SK-N-SH (cell line): ENCODE data around the gene FAM217A. TPM values are rescaled to one million over a fixed set of nuclear protein-coding genes. Genes with fewer than 3 reads are reported as not detected.

ENCODE experiments used
- CTCF ChIA-PET: fragments of 300-600, 350-600 bp; formaldehyde crosslinking; extraction: SDS; loops from one replicate; lab custom pipeline; 2021; lab: Yijun Ruan, JAX
- POLR2A ChIA-PET: fragments of 350-600 bp; sonication (Branson Sonifier 250); formaldehyde crosslinking; extraction: SDS; loops from one replicate; lab custom pipeline; 2020; ENCODE audit warnings: antibody characterized with exemption, inconsistent platforms; lab: Yijun Ruan, JAX
- DNase-seq: peaks from one replicate; pipeline ENCODE4 v3.0.0; 2012
- H2AFZ ChIP-seq: fragments of 200-600 bp; sonication (generic); 2 replicates; pipeline ENCODE4 v1.8.1; 2016; ENCODE audit warnings: antibody characterized with exemption, mild to moderate bottlenecking, low read depth
- H3F3A ChIP-seq: fragments of 200-600 bp; sonication (generic); replicated peaks from 2 replicates; pipeline ENCODE3; 2016; ENCODE audit warnings: antibody characterized with exemption, mild to moderate bottlenecking; ENCODE audit not compliant: insufficient read depth
- H3K27ac ChIP-seq, 2 experiments: fragments of 200-500 bp in 1 of 2; fragments of 200-600 bp in 1 of 2; sonication (Bioruptor generic) in 1 of 2; sonication (generic), shearing (Covaris generic) in 1 of 2; 2 replicates each; pipeline versions ENCODE4 v1.5.1 to v1.6.1; 2014 to 2016; ENCODE audit warnings: low read depth in 2 of 2, inconsistent platforms in 1 of 2, low read length in 1 of 2, mild to moderate bottlenecking in 1 of 2, mixed read lengths in 1 of 2
- H3K27me3 ChIP-seq: fragments of 200-600 bp; sonication (generic), shearing (Covaris generic); 2 replicates; pipeline ENCODE4 v1.6.1; 2016; ENCODE audit warnings: mixed run types; ENCODE audit not compliant: insufficient read depth
- H3K36me3 ChIP-seq, 2 experiments: fragments of 200-500 bp in 1 of 2; fragments of 200-600 bp in 1 of 2; sonication (Bioruptor generic) in 1 of 2; sonication (generic) in 1 of 2; replicated peaks in 1 of 2; 2 replicates each; pipeline versions ENCODE3 to v1.5.1; 2014 to 2016; ENCODE audit warnings: low read length in 1 of 2, mild to moderate bottlenecking in 1 of 2; ENCODE audit not compliant: insufficient read depth in 2 of 2, control insufficient read depth in 1 of 2
- H3K4me1 ChIP-seq, 2 experiments: fragments of 200-500 bp in 1 of 2; fragments of 200-600 bp in 1 of 2; sonication (Bioruptor generic) in 1 of 2; sonication (generic), shearing (Covaris generic) in 1 of 2; 2 replicates each; pipeline versions ENCODE4 v1.5.1 to v1.6.1; 2014 to 2016; ENCODE audit warnings: low read depth in 1 of 2, low read length in 1 of 2, mixed run types in 1 of 2; ENCODE audit not compliant: insufficient read depth in 2 of 2, control insufficient read depth in 1 of 2
- H3K4me2 ChIP-seq: fragments of 200-600 bp; sonication (generic), shearing (Covaris generic); 2 replicates; pipeline ENCODE4 v1.6.1; 2017; ENCODE audit warnings: mixed run types
- H3K4me3 ChIP-seq, 2 experiments: fragments of 200-500 bp in 1 of 2; fragments of 200-600 bp in 1 of 2; sonication (Bioruptor generic) in 1 of 2; sonication (generic), shearing (Covaris generic) in 1 of 2; 2 replicates each; pipeline versions ENCODE4 v1.5.1 to v1.8.1; 2014 to 2016; ENCODE audit warnings: low read depth in 2 of 2, inconsistent platforms in 1 of 2, low read length in 1 of 2, mild to moderate bottlenecking in 1 of 2, mixed read lengths in 1 of 2, moderate library complexity in 1 of 2
- H3K79me2 ChIP-seq: fragments of 200-600 bp; sonication (generic); 2 replicates; pipeline ENCODE4 v1.8.1; 2017; ENCODE audit warnings: mild to moderate bottlenecking; ENCODE audit not compliant: insufficient read depth
- H3K9ac ChIP-seq: fragments of 200-600 bp; sonication (generic); 2 replicates; pipeline ENCODE4 v1.6.1; 2017; ENCODE audit warnings: mixed run types
- H3K9me2 ChIP-seq: fragments of 200-600 bp; sonication (generic); 2 replicates; pipeline ENCODE4 v1.6.1; 2017; ENCODE audit warnings: mixed run types
- H3K9me3 ChIP-seq: fragments of 200-600 bp; sonication (generic); 2 replicates; pipeline ENCODE4 v1.6.1; 2017; ENCODE audit warnings: mixed run types, mild to moderate bottlenecking, moderate library complexity
- H4K20me1 ChIP-seq: fragments of 200-600 bp; sonication (generic); 2 replicates; pipeline ENCODE4 v1.6.1; 2017; ENCODE audit warnings: mild to moderate bottlenecking, mixed run types; ENCODE audit not compliant: insufficient read depth
- CHD2 ChIP-seq: fragments of 150-350 bp; IDR thresholded peaks from 2 replicates; pipeline ENCODE4 v1.6.1; 2018; ENCODE audit warnings: low read length; ENCODE audit not compliant: partially characterized antibody
- ELF1 ChIP-seq: IDR thresholded peaks from 2 replicates; pipeline ENCODE4 v1.4.0; 2012
- EP300 ChIP-seq, 2 experiments: IDR thresholded peaks; 2 replicates each; pipeline versions ENCODE4 v1.4.0 to v1.6.1; 2012; ENCODE audit warnings: borderline replicate concordance in 1 of 2, low read depth in 1 of 2, low read length in 1 of 2
- EZH2phosphoT487 ChIP-seq: fragments of 200-600 bp; sonication (generic); IDR thresholded peaks from 2 replicates; pipeline ENCODE4 v1.6.1; 2017; ENCODE audit warnings: low read depth, mixed run types, mild to moderate bottlenecking, antibody characterized with exemption, moderate library complexity, borderline replicate concordance
- FOSL2 ChIP-seq: IDR thresholded peaks from 2 replicates; pipeline ENCODE4 v1.4.0; 2012; ENCODE audit warnings: low read depth, mild to moderate bottlenecking, moderate library complexity, borderline replicate concordance
- FOXJ3 ChIP-seq: sonication (generic); formaldehyde crosslinking; IDR thresholded peaks from 2 replicates; pipeline ENCODE4 v1.5.1; 2020; ENCODE audit warnings: mild to moderate bottlenecking, missing genetic modification reagents
- FOXM1 ChIP-seq: IDR thresholded peaks from 2 replicates; pipeline ENCODE4 v1.4.0; 2012; ENCODE audit warnings: low read depth, mild to moderate bottlenecking
- GATA2 ChIP-seq: sonication (generic); formaldehyde crosslinking; IDR thresholded peaks from 2 replicates; pipeline ENCODE4 v1.5.0; 2020; ENCODE audit warnings: mild to moderate bottlenecking, missing genetic modification reagents
- IRF3 ChIP-seq: fragments of 150-350 bp; IDR thresholded peaks from 2 replicates; pipeline ENCODE4 v1.6.1; 2016; ENCODE audit warnings: mild to moderate bottlenecking, low read depth, low read length
- MEF2A ChIP-seq: IDR thresholded peaks from 2 replicates; pipeline ENCODE4 v1.4.0; 2012; ENCODE audit warnings: low read depth, borderline replicate concordance
- MXI1 ChIP-seq: IDR thresholded peaks from 2 replicates; pipeline ENCODE4 v1.6.1; 2012; ENCODE audit warnings: mild to moderate bottlenecking, low read depth, low read length, improper control_type of control experiment
- NFIC ChIP-seq: IDR thresholded peaks from 2 replicates; pipeline ENCODE4 v1.4.0; 2012; ENCODE audit warnings: borderline replicate concordance
- POLR2AphosphoS5 ChIP-seq: IDR thresholded peaks from 2 replicates; pipeline ENCODE4 v1.6.1; 2012; ENCODE audit warnings: low read depth, low read length
- RAD21 ChIP-seq: IDR thresholded peaks from 2 replicates; pipeline ENCODE4 v1.6.1; 2012; ENCODE audit warnings: mild to moderate bottlenecking, low read length
- RCOR1 ChIP-seq: fragments of 150-350 bp; IDR thresholded peaks from 2 replicates; pipeline ENCODE4 v1.6.1; 2017; ENCODE audit warnings: antibody characterized with exemption, low read length
- REST ChIP-seq: IDR thresholded peaks from 2 replicates; pipeline ENCODE4 v1.6.1; 2012; ENCODE audit warnings: mild to moderate bottlenecking, low read depth, low read length, moderate library complexity
- RFX5 ChIP-seq: IDR thresholded peaks from 2 replicates; pipeline ENCODE4 v1.6.1; 2012; ENCODE audit warnings: mild to moderate bottlenecking, improper control_type of control experiment, low read length
- TAF1 ChIP-seq: IDR thresholded peaks from 2 replicates; pipeline ENCODE4 v1.6.1; 2012; ENCODE audit warnings: low read depth, mild to moderate bottlenecking, low read length, moderate library complexity, borderline replicate concordance
- TCF12 ChIP-seq: IDR thresholded peaks from 2 replicates; pipeline ENCODE4 v1.4.0; 2012
- TEAD4 ChIP-seq: IDR thresholded peaks from 2 replicates; pipeline ENCODE4 v1.4.0; 2012; ENCODE audit warnings: mild to moderate bottlenecking, borderline replicate concordance; ENCODE audit not compliant: insufficient read depth
- USF1 ChIP-seq: IDR thresholded peaks from 2 replicates; pipeline ENCODE4 v1.4.0; 2012; ENCODE audit warnings: low read depth, borderline replicate concordance
- YY1 ChIP-seq: IDR thresholded peaks from 2 replicates; pipeline ENCODE4 v1.4.0; 2012; ENCODE audit warnings: low read depth, mild to moderate bottlenecking
- WGBS: methylation state at CpG from one replicate; pipeline ENCODE4 v1.1.6; 2017; ENCODE audit warnings: low lambda C conversion rate; 5-methylcytosine and 5-hydroxymethylcytosine counted together
- polyA plus RNA-seq, 3 experiments: library from polyadenylated mRNA; depleted of rRNA; stranded (reverse); fragments of >200 nt; gene quantifications; 2 replicates each; pipeline ENCODE4 v1.2.3, GENCODE V29; 2012

The FAM217A gene
- polyA plus RNA-seq, 1 of the 3 experiments (the other 2 are of a cell fraction): not detected

GRCh38 chr6:4020822-4021132 is 58.2 kb downstream of the FAM217A start:
- peak overlapping the region; percentile 89 for H3K4me2 ChIP-seq
- peak overlapping the region; percentile 39; the same call in 1 of the 2 replicates for H2AFZ ChIP-seq
- CTCF ChIA-PET: interaction anchor here (0.7 to 3.6 kb wide), 12 partner anchors 10 to 271 kb away, joined by 3 to 14 read pairs (median 4); partner anchors contain the start of gene FAM50B
- H3K9me2 ChIP-seq: no peaks in the 10 kb centered on the region
- peaks cover 41% of the 10 kb centered on the region for H4K20me1 ChIP-seq
- WGBS: under 1% methylated on average over 12 of the region's 12 CpGs
- peak overlapping the region; percentile 88 to 94 for H3K27ac ChIP-seq
- peaks cover 33% of the 10 kb centered on the region for H3F3A ChIP-seq
- DNase-seq: no peak
- peak overlapping the region; percentile 75 to 95 for H3K4me3 ChIP-seq
- POLR2A ChIA-PET: interaction anchor here (0.9 to 1.7 kb wide), 5 partner anchors 14 to 794 kb away, joined by 3 to 7 read pairs (median 5); partner anchors contain the start of genes ECI2 and PSMG4
- H3K36me3 ChIP-seq: peaks cover 0 to 22% of the 10 kb centered on the region in 2 experiments
- H3K79me2 ChIP-seq: peaks cover 81% of the 10 kb centered on the region
- TF ChIP-seq ELF1: no peak
- no peak for TF ChIP-seq TEAD4
- TF ChIP-seq CHD2: no peak
- no peak for TF ChIP-seq FOXM1
- TF ChIP-seq POLR2AphosphoS5: no peak
- TF ChIP-seq EZH2phosphoT487: no peak
- TF ChIP-seq FOSL2: no peak
- H3K9me3 ChIP-seq: no peaks in the 10 kb centered on the region
- H3K9ac ChIP-seq: peak overlapping the region; percentile 96
- H3K27me3 ChIP-seq: no peaks in the 10 kb centered on the region
- H3K4me1 ChIP-seq: peaks cover 11 to 13% of the 10 kb centered on the region in 2 experiments; a peak in 2 of 4 replicates

- H3K79me2 ChIP-seq: peaks cover 81% of the 10 kb centered on the region
- no peaks in the 10 kb centered on the region for H3K27me3 ChIP-seq
- H2AFZ ChIP-seq: peak overlapping the region; percentile 69
- H3K9ac ChIP-seq: peak overlapping the region; percentile 94; the same call in 1 of the 2 replicates
- peaks cover 0 to 10% of the 10 kb centered on the region in 2 experiments for H3K36me3 ChIP-seq
- TF ChIP-seq GATA2 (CRISPR knock-in tag): no peak
- no peak for TF ChIP-seq RAD21
- TF ChIP-seq TCF12: no peak
- no peak for TF ChIP-seq FOXJ3
- TF ChIP-seq MEF2A: no peak
- TF ChIP-seq RFX5: no peak
- no peak for TF ChIP-seq RCOR1
- no peak for TF ChIP-seq REST
- no peak; the same call in none of the 2 replicates for TF ChIP-seq MXI1
- TF ChIP-seq IRF3: no peak
- TF ChIP-seq EP300 (IDR thresholded peaks at IDR 0.05; ENCODE audit: borderline replicate concordance in 1 of 2, low read depth in 1 of 2, low read length in 1 of 2): no peak
- no peak for TF ChIP-seq YY1
- no peak for TF ChIP-seq FOXM1
- no peak for TF ChIP-seq TAF1
- no peak for TF ChIP-seq EZH2phosphoT487
- no peak for TF ChIP-seq NFIC
- TF ChIP-seq USF1: no peak
- no peak for TF ChIP-seq TEAD4
- TF ChIP-seq, all 33 proteins: peak for 0
- Histone ChIP-seq H3K4me2 (peak overlapping the region; percentile 74), H4K20me1 (peaks cover 22% of the 10 kb centered on the region), H3F3A (peaks cover 33% of the 10 kb centered on the region), H3K4me1 (peaks cover 11 to 13% of the 10 kb centered on the region in 2 experiments; a peak in 2 of 4 replicates), H3K27ac (peak overlapping the region; percentile 93 to 98), H3K9me3 (no peaks in the 10 kb centered on the region), H3K4me3 (peak overlapping the region; percentile 70 to 83), H3K9me2 (no peaks in the 10 kb centered on the region)
- CTCF ChIA-PET: interaction anchor here (0.7 to 1.9 kb wide), 4 partner anchors 9 to 739 kb away, joined by 4 to 6 read pairs (median 6); no protein-coding TSS in a partner anchor
- 3% methylated on average over 8 of the region's 8 CpGs for WGBS
- DNase-seq: no peak
- POLR2A ChIA-PET: interaction anchor here (0.6 to 1.2 kb wide), 2 partner anchors 117 to 923 kb away, joined by 4 read pairs; partner anchors contain the start of gene ECI2
Measured at GRCh38 chr6:4018924-4019236, 60.1 kb downstream of the FAM217A start.
